ENCODE results near the gene FANCC. TPM values are rescaled to one million over a fixed set of nuclear protein-coding genes. Genes with fewer than 3 reads are reported as not detected.

Gene FANCC
- total and polyA plus RNA-seq, 2 of the 4 experiments (the other 2 are of a cell fraction), result 4.7 to 6.3 TPM

GRCh38 chr9:95063300-95063699 is 254.2 kb downstream of the FANCC start:
- in situ Hi-C loops (cut with MboI; ENCODE audit: low sequenced_read_pairs), result no loop called here
- ChIA-PET CTCF (interaction anchor here (0.5 kb wide), 1 partner anchor 36 kb away, joined by 3 read pairs; no protein-coding TSS in a partner anchor), POLR2A (ENCODE audit: unreplicated experiment) (no interaction called here)
- Histone ChIP-seq H4K8ac (ENCODE audit: low read depth in 2 of 2, low read length in 2 of 2) (no peak overlapping the region), H3K9me3 (ENCODE audit: control insufficient read depth, insufficient read depth, low read length) (no peaks in the 10 kb centered on the region), H3K4ac (ENCODE audit: low read depth, low read length) (no peak overlapping the region), H3K36me3 (ENCODE audit: control insufficient read depth, insufficient read depth, low read length) (peaks cover 47% of the 10 kb centered on the region), H3K9ac (ENCODE audit: low read depth, low read length) (no peak overlapping the region), H2BK15ac (ENCODE audit: low read depth, low read length) (no peak overlapping the region), H3K14ac (replicated peaks; ENCODE audit: low read depth, low read length) (no peak overlapping the region), H3K27ac (ENCODE audit: insufficient read depth, low read length) (no peak overlapping the region), H4K5ac (ENCODE audit: low read depth, low read length) (no peak overlapping the region), H3K79me1 (ENCODE audit: low read depth in 1 of 2, low read length in 2 of 2) (peaks cover 14 to 90% of the 10 kb centered on the region in 2 experiments; a peak in 3 of 4 replicates), H3K4me2 (ENCODE audit: low read depth, low read length) (no peak overlapping the region), H3K18ac (ENCODE audit: low read depth, low read length) (no peak overlapping the region), H2BK5ac (ENCODE audit: low read depth, low read length, poor library complexity, severe bottlenecking) (no peak overlapping the region), H3K27me3 (ENCODE audit: control insufficient read depth, insufficient read depth, low read length) (no peaks in the 10 kb centered on the region), H3K9me1 (ENCODE audit: insufficient read depth, low read length) (peaks cover 18% of the 10 kb centered on the region), H3K56ac (ENCODE audit: extremely low read depth, insufficient read depth, low read length) (no peak overlapping the region), H2BK120ac (ENCODE audit: low read depth, low read length) (no peak overlapping the region), H4K20me1 (ENCODE audit: insufficient read depth, low read length) (peaks cover 76% of the 10 kb centered on the region), H2AK5ac (ENCODE audit: low read depth, low read length) (no peak overlapping the region), H2AFZ (replicated peaks; ENCODE audit: low read length, poor library complexity) (no peak overlapping the region), H2AK9ac (replicated peaks; ENCODE audit: low read depth, low read length, poor library complexity) (no peak overlapping the region), H2BK20ac (ENCODE audit: low read depth, low read length) (no peak overlapping the region), H3K4me3 (ENCODE audit: insufficient read depth, low read depth, low read length) (no peak overlapping the region), H3K23ac (ENCODE audit: low read depth, low read length) (no peak overlapping the region), H3K4me1 (ENCODE audit: control insufficient read depth, insufficient read depth, low read length) (peaks cover 30% of the 10 kb centered on the region), H4K91ac (ENCODE audit: insufficient read depth, low read depth, low read length) (no peak overlapping the region)
- ATAC-seq (ENCODE audit: low read depth) (no peak), DNase-seq (no peak)
- no TSS peak for BruUV-seq (replicated peaks)
- TF ChIP-seq, protein P1, sequence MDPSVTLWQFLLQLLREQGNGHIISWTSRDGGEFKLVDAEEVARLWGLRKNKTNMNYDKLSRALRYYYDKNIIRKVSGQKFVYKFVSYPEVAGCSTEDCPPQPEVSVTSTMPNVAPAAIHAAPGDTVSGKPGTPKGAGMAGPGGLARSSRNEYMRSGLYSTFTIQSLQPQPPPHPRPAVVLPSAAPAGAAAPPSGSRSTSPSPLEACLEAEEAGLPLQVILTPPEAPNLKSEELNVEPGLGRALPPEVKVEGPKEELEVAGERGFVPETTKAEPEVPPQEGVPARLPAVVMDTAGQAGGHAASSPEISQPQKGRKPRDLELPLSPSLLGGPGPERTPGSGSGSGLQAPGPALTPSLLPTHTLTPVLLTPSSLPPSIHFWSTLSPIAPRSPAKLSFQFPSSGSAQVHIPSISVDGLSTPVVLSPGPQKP (IDR thresholded peaks at IDR 0.05; ENCODE audit: borderline replicate concordance, low read depth, low read length), result no peak
- TF ChIP-seq RCOR1 (IDR thresholded peaks at IDR 0.05; ENCODE audit: insufficient replicate concordance, low read length) (no peak), FOS (IDR thresholded peaks at IDR 0.05; ENCODE audit: low read depth, low read length) (no peak), MAZ (IDR thresholded peaks at IDR 0.05; ENCODE audit: borderline replicate concordance, low read depth, low read length) (no peak), MXI1 (IDR thresholded peaks at IDR 0.05; ENCODE audit: borderline replicate concordance, low read depth, low read length) (no peak), CHD1 (IDR thresholded peaks at IDR 0.05; ENCODE audit: low read depth, low read length) (no peak), SMC3 (IDR thresholded peaks at IDR 0.05; ENCODE audit: low read depth, low read length) (no peak)
- intact Hi-C loops (cut with micrococcal nuclease), result no loop called here
- dilution Hi-C loops (cut with HindIII; ENCODE audit: low sequenced_read_pairs, unreplicated experiment), result no loop called here
- 100% methylated on average over 6 of the region's 10 CpGs; no CpG with 5 or more reads in 1 of the 2 experiments for WGBS, 2 experiments (ENCODE audit: extremely low coverage in 2 of 2, insufficient read length in 1 of 2)

Measured in IMR-90 (cell line).